Ovary (tissue), 9 donors: ENCODE data around the gene FDX1. TPM values are rescaled to one million over a fixed set of nuclear protein-coding genes. Genes with fewer than 3 reads are reported as not detected.

Source experiments
- DNase-seq, 5 donors: peaks; one replicate each; pipeline ENCODE4 v3.0.0-alpha.2; 2019 to 2020
- H3K27ac ChIP-seq, 2 donors: fragments of 200-600 bp; one replicate each; pipeline versions ENCODE4 v1.5.1 to v1.8.0; 2019 to 2022
- H3K27me3 ChIP-seq: fragments of 200-600 bp; one replicate; pipeline ENCODE4 v1.8.0; 2022
- H3K36me3 ChIP-seq: fragments of 200-600 bp; sonication (generic); one replicate; pipeline ENCODE4 v1.5.1; 2019
- H3K4me1 ChIP-seq: one replicate; pipeline ENCODE4 v1.8.1; 2013; ENCODE audit warnings: mild to moderate bottlenecking, moderate library complexity; ENCODE audit not compliant: insufficient read depth
- H3K4me3 ChIP-seq: fragments of 200-600 bp; sonication (generic); one replicate; pipeline ENCODE4 v1.5.1; 2017
- H3K9me3 ChIP-seq, 2 donors: fragments of 200-600 bp in 1 of 2; sonication (generic) in 1 of 2; one replicate each; pipeline versions ENCODE4 v1.5.1 to v1.8.1; 2013 to 2019; ENCODE audit warnings: mild to moderate bottlenecking in 1 of 2, moderate library complexity in 1 of 2
- EP300 ChIP-seq: sonication (generic); formaldehyde crosslinking; IDR thresholded peaks from one replicate; pipeline ENCODE4 v1.6.1; 2017; ENCODE audit warnings: antibody characterized with exemption
- POLR2A ChIP-seq: fragments of 450-650 bp; IDR thresholded peaks from one replicate; pipeline ENCODE4 v1.6.1; 2017; ENCODE audit warnings: antibody characterized with exemption, mild to moderate bottlenecking, moderate library complexity
- WGBS, 3 donors: extraction: QIAGEN DNeasy Blood & Tissue Kit in 1 of 3; methylation state at CpG; one replicate each; pipeline versions ENCODE4 v1.1.5 to v1.1.7; 2013 to 2017; 5-methylcytosine and 5-hydroxymethylcytosine counted together
- intact Hi-C, 4 donors: fragments of 100-400 bp; cut with DNase I; formaldehyde crosslinking; loops; one replicate each; pipeline versions ENCODE4 v1.11.0 to v1.15.1; 2022 to 2023
- polyA plus RNA-seq, 2 donors: library from polyadenylated mRNA; stranded (reverse); fragments of 200-250 nt in 1 of 2; fragments of 350-450 nt in 1 of 2; fragmentation: Illumina TruSeq in 1 of 2; extraction: RNeasy Lipid Tissue Mini Kit (QIAGEN cat#74804) in 1 of 2; gene quantifications; one replicate each; pipeline ENCODE4 v1.2.3, GENCODE V29; 2013 to 2014
- total RNA-seq, 7 donors: library from RNA; depleted of rRNA in 2 of 7; stranded (reverse); fragments of >200 nt in 2 of 7; fragmentation: NEBNext Ultra II Directional in 3 of 7; extraction: Animal tissue kit (Norgen Biotek cat#: 25700) in 3 of 7; gene quantifications; one replicate each; pipeline versions ENCODE4 v1.1.0 to v1.2.4, GENCODE V29; 2016 to 2023
- TF ChIP-seq, protein P1 (sequence below), 3 donors: fragments of 450-650 bp in 2 of 3; fragments of 200-600 bp in 1 of 3; IDR thresholded peaks; one replicate each; pipeline versions ENCODE4 v1.5.1 to v1.8.0; 2016 to 2022; ENCODE audit warnings: antibody characterized with exemption in 3 of 3, mild to moderate bottlenecking in 1 of 3
- donor health status: DM: no; HTN: no; CAD: no; lungs with moderate emphysema.
- donor health status: DM: no; HTN: no; CAD: no.
- donor health status: Bipolar disorder and iron deficiency.
- donor health status: DM: yes; HTN: yes; CAD: no.
- donor health status: DM: no; HTN: no; CAD: no.
- donor health status: DM: yes; HTN: yes; CAD: no.

Gene FDX1
- total and polyA plus RNA-seq, 9 donors: 8.3 to 184 (median 13.1) TPM

DNA sequence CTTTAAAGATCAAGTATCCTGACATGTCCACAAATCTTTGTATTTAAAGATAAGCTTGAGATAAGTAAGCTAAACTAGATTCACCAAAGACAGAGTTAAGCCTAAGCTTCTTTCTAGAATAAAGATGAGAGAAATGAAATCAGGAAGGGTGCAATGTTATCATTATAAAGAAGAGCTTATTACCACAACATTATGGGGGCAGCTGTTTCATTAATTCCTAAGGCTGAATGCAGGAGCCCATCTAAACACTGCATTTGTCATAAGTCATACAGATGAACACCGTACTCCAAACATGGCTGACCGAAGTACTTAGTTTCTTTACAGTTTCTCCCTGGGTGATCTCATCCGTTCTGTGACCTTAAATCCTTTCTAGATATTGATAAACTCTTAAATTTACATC lies 16.3 kb downstream of the FDX1 start:
- Histone ChIP-seq H3K27ac (no peak overlapping the region), H3K4me1 (no peaks in the 10 kb centered on the region), H3K27me3 (no peaks in the 10 kb centered on the region), H3K9me3 (no peaks in the 10 kb centered on the region), H3K36me3 (no peaks in the 10 kb centered on the region), H3K4me3 (no peak overlapping the region)
- WGBS, 3 donors: 93 to 96% (median 95%) methylated on average over 3 of the region's 3 CpGs
- no peak for TF ChIP-seq POLR2A
- TF ChIP-seq EP300: no peak
- TF ChIP-seq, protein P1, sequence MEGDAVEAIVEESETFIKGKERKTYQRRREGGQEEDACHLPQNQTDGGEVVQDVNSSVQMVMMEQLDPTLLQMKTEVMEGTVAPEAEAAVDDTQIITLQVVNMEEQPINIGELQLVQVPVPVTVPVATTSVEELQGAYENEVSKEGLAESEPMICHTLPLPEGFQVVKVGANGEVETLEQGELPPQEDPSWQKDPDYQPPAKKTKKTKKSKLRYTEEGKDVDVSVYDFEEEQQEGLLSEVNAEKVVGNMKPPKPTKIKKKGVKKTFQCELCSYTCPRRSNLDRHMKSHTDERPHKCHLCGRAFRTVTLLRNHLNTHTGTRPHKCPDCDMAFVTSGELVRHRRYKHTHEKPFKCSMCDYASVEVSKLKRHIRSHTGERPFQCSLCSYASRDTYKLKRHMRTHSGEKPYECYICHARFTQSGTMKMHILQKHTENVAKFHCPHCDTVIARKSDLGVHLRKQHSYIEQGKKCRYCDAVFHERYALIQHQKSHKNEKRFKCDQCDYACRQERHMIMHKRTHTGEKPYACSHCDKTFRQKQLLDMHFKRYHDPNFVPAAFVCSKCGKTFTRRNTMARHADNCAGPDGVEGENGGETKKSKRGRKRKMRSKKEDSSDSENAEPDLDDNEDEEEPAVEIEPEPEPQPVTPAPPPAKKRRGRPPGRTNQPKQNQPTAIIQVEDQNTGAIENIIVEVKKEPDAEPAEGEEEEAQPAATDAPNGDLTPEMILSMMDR (IDR thresholded peaks at IDR 0.05): no peak
- no peak for DNase-seq
- intact Hi-C loops: no loop called here

DNA sequence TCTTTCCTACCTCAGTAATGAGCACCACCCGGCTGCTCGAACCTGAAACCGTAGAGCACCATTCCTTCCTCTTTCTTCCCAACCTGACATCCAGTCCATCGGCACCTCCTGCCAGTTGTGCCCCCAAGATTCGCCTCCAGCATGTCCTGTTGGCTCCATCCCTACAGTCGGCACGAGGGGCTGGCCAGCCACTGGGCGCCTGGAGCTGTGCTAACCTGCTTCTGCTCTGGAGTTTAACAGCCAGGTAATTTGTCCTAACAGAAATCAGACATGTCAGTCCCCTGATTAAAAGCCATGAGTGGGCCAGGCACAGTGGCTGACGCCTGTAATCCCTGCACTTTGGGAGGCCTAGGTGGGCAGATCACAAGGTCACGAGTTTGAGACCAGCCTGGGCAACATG lies 16.8 kb downstream of the FDX1 start:
- WGBS, 3 donors: 93 to 97% (median 95%) methylated on average over 10 of the region's 10 CpGs
- no peak overlapping the region for H3K27ac ChIP-seq
- no peak for DNase-seq
- intact Hi-C loops: no loop called here
- TF ChIP-seq POLR2A: no peak
- no peak for TF ChIP-seq EP300
- TF ChIP-seq, protein P1 (IDR thresholded peaks at IDR 0.05): no peak
- H3K36me3 ChIP-seq: no peaks in the 10 kb centered on the region
- no peak overlapping the region for H3K4me3 ChIP-seq
- H3K27me3 ChIP-seq: no peaks in the 10 kb centered on the region
- no peaks in the 10 kb centered on the region for H3K9me3 ChIP-seq
- no peaks in the 10 kb centered on the region for H3K4me1 ChIP-seq

DNA sequence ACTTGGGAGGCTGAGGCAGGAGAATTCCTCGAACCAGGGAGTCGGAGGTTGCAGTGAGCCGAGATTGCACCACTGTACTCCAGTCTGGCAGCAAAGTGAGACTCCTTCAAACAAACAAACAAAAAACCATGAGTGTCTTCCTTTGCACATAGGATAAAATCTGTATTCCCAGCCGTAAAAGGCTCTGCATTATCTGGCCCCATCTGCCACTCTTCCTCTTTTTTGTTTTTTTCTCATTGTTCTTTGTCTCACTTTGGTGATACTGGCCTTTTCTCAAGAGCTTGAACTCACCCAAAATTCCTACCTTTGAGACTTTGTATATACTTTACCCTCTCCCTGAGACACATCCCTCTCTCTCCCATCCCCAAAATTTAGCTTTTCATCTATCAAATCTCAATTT lies 17.6 kb downstream of the FDX1 start:
- H3K27me3 ChIP-seq: no peaks in the 10 kb centered on the region
- H3K4me1 ChIP-seq: no peaks in the 10 kb centered on the region
- no peak for TF ChIP-seq POLR2A
- no peak overlapping the region for H3K4me3 ChIP-seq
- no peaks in the 10 kb centered on the region for H3K9me3 ChIP-seq
- no peak for DNase-seq
- H3K36me3 ChIP-seq: no peaks in the 10 kb centered on the region
- WGBS, 3 donors: 95 to 97% (median 95%) methylated on average over 4 of the region's 4 CpGs
- intact Hi-C loops: no loop called here
- H3K27ac ChIP-seq: no peak overlapping the region

DNA sequence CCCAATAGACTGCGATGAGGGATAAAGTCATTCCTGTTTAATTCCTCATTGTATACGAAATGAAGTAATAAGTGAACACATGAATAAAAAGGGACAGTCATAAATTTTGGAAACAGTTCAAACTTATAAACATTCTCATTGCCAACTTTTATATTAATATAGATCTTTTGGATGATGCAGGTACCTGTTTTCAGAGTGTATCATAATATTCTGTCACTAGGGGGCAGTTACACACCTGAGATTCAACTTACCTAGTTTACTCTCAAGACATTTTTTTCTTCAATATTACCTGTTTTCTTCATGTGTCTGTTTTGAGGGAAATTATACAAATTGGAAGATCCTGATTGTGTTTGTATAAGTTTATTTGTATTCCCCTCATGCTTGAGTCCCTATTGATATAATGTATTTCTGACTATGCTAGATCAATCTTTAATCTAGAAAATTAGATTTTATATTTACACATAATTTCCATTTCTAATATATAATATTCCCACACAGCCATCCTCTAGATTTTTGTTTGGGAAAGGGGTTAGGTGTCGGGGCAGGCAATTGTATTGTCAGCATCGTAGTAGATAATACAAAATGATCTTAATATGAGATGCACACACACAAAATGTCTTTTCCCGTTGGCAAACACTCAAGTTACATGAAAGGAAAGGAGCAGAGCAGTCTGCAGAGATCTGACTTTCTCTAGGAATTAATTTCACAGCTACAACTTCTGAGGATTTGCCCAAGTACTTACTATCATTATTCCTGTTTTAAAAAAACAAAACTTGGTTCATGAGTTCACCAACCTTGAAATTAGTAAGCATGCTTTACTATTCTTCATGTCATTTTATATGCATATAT lies 18.4 kb downstream of the FDX1 start:
- Histone ChIP-seq H3K4me1 (no peaks in the 10 kb centered on the region), H3K9me3 (no peaks in the 10 kb centered on the region), H3K4me3 (no peak overlapping the region), H3K27me3 (no peaks in the 10 kb centered on the region), H3K27ac (no peak overlapping the region), H3K36me3 (no peaks in the 10 kb centered on the region)
- 70 to 74% (median 72%) methylated on average over 5 of the region's 5 CpGs for WGBS, 3 donors
- intact Hi-C loops: no loop called here
- no peak for DNase-seq
- TF ChIP-seq, protein P1 (IDR thresholded peaks at IDR 0.05): peak in 1 of 3 donors; percentile 9
- no peak for TF ChIP-seq EP300

DNA sequence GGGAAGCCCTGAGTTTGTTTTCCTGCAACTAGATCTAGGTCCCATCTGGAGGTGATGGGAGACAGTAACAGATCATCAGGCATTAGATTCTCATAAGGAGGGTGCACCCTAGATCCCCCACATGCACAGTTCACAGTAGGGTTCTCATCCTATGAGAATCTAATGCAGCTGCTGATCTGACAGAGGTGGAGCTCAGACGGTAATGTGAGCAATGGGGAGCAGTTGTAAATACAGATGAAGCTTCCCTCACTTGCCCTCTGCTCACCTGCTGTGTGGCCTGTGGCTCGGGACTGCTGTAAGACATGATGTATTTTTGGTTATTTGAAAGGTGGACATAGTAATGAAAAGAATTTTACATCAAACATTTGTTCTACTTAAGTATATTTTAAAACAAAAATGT lies 20.5 kb downstream of the FDX1 start:
- TF ChIP-seq POLR2A (no peak), EP300 (no peak)
- TF ChIP-seq, protein P1 (IDR thresholded peaks at IDR 0.05): no peak
- WGBS, 3 donors: 48 to 70% (median 61%) methylated on average over 2 of the region's 2 CpGs
- H3K36me3 ChIP-seq: no peaks in the 10 kb centered on the region
- no peak overlapping the region for H3K27ac ChIP-seq
- no peaks in the 10 kb centered on the region for H3K27me3 ChIP-seq
- H3K9me3 ChIP-seq: no peaks in the 10 kb centered on the region
- intact Hi-C loops: no loop called here
- no peaks in the 10 kb centered on the region for H3K4me1 ChIP-seq
- DNase-seq: no peak
- H3K4me3 ChIP-seq: no peak overlapping the region
